Posterior vena cava (tissue), 2 donors: Measurements from ENCODE around the gene GRIP1. TPM values are rescaled to one million over a fixed set of nuclear protein-coding genes. Genes with fewer than 3 reads are reported as not detected.
"Not testable (repeated sequence)": the region's sequence is repeated elsewhere in the genome, so short reads cannot be mapped to it uniquely, and the experiment has no call there.

ENCODE experiments used
- DNase-seq: peaks from one replicate; pipeline ENCODE4 v3.0.0-alpha.2; 2020; ENCODE audit warnings: low spot score
- intact Hi-C, 2 donors: fragments of 100-400 bp; cut with DNase I; formaldehyde crosslinking; loops; one replicate each; pipeline versions ENCODE4 v1.14.1 to v1.14.2; 2022 to 2023
- total RNA-seq, 2 donors: library from RNA; stranded (reverse); fragmentation: NEBNext Ultra II Directional; extraction: Animal tissue kit (Norgen Biotek cat#: 25700); gene quantifications; one replicate each; pipeline ENCODE4 v1.2.1, GENCODE V29; 2021
- donor health status: DM: yes; HTN: yes; CAD: no.
- donor health status: DM: yes; HTN: yes; CAD: no.

The GRIP1 gene
- total RNA-seq, 2 donors from 2014 or later = 6.8 to 12.5 TPM

- intact Hi-C loops = no loop called here
- no peak for DNase-seq
These were observed 123.8 kb downstream of the GRIP1 start for GRCh38 chr12:66555113-66555512.

DNA sequence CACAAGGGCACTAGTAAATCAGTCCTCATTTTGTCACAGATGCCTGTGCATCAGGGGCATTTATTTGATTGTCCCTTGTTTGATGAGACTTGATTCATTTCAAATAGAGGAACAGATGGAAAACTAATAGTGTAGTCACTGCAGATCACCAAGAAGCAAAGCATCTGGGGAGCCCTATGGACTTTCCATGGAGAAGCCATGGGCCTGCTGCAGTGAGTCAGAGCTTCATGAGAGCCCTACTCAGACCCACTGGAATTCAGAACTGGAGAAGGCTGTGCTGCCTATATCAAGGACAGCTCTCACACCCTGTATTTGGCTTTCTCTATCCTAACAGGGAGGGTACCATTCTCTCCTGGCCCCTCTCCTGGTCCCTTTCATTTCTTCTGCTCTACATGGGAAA is 126.2 kb downstream of the GRIP1 start:
- intact Hi-C loops = no loop called here
- DNase-seq = no peak

- DNase-seq = no peak
- intact Hi-C loops = no loop called here
These were observed 128.2 kb downstream of the GRIP1 start for GRCh38 chr12:66550626-66551025.

GRCh38 chr12:66549050-66549389 is 129.9 kb downstream of the GRIP1 start:
- no peak for DNase-seq
- intact Hi-C loops = no loop called here

DNA sequence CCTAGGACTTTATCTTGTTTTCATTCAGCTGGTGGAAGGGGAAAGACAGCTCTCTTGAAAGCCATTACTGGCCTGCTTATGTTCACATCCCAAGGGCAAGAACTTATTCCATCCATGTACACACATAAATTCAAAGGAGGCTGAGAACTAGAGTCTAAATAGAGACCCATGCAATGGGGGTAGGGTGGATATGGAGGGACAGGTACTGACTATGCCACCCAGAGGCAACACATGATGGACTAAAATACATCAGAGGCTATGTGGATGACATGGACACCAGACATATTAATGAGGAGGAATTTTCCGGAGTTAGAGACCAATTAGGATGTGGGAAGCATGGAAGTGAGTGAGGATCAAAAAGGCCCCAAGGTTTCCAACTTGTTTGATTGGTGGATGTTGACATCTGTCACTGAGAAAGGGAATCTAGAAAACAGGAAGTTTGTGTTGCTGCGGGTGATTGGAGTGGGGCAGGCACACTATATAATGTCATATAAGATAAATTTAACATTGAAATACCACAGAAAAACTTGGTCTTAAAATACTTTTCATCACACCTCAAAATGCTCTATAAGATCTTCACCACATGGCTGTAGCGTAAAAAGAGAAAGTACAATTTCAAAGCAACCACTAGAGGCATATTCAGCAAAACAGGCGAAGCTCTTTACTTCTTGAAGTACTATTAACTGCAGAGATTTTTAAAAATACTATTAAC is 130.4 kb downstream of the GRIP1 start:
- intact Hi-C loops = no loop called here
- DNase-seq = no peak

- intact Hi-C loops = no loop called here
- no peak for DNase-seq
These were observed 137.4 kb downstream of the GRIP1 start for GRCh38 chr12:66541426-66541825.

- intact Hi-C loops = no loop called here
- no peak for DNase-seq
These were observed 139.4 kb downstream of the GRIP1 start for GRCh38 chr12:66539431-66539830.

GRCh38 chr12:66538970-66539369 is 139.9 kb downstream of the GRIP1 start:
- intact Hi-C loops = no loop called here
- DNase-seq = no peak

- intact Hi-C loops = no loop called here
- no peak for DNase-seq
These were observed 141.0 kb downstream of the GRIP1 start for GRCh38 chr12:66537876-66538275.

DNA sequence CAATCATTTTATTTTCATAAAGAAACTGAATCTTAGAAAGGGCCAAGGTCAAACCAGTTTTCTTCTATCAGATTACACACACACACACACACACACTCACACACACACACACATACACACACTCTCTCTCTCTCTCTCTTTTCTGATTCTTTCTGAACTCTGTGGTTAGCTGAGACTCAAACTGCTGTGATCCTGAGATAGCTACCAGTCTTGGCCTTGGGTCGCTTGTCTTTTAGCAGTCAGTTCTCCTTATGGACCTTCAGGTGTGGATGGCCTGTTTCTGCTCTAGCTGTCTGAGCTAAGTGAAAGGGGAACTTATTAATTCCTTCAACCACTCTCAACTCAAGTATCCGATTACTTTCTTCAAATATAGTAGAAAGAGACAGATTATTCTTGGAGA is 145.1 kb downstream of the GRIP1 start:
- DNase-seq = no peak
- intact Hi-C loops = no loop called here

GRCh38 chr12:66531766-66532165 is 147.1 kb downstream of the GRIP1 start:
- intact Hi-C loops = no loop called here
- no peak for DNase-seq

DNA sequence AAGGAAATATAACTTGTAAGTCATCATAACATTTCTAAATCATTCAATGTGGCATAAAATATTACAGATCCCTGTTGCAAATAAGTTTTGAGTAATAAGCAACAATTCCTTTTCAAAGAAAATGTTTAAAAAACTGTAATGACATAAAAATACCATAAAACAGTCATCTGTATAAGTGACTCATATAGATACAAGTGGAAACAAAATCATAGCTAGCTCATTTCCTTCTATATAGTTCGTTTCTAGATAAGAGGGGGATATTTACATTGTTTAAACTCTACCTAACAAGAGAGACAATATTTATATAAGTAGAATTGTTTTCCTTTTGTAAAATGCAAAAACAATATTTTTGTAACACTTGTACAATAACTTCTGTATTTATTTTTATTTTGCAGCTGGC is 148.9 kb downstream of the GRIP1 start:
- intact Hi-C loops = no loop called here
- DNase-seq = no peak

DNA sequence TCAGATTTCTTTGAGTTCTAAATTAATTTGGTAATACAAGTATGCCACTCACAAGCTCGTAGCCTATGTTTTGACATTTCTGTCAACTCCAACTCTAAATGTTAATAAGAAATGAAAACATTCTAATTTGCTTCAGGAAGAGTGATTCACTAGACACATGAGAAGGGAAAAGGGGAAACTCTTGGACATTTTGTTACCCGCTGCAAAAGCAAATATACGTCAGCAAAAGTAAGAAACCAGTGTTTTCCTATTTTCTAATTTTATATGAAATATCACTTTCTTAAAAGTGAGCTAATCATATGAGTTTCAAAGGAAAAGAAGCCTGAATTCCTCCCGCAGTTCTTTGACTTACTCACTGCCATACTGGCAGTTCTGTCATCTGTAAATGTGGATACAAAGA is 162.3 kb downstream of the GRIP1 start:
- no peak for DNase-seq

GRCh38 chr12:66516133-66516532 is 162.7 kb downstream of the GRIP1 start:
- DNase-seq = no peak
- intact Hi-C loops = no loop called here

More for the DNA sequence above, 162.3 kb downstream of the GRIP1 start:
- intact Hi-C loops = no loop called here

GRCh38 chr12:66514581-66514980 is 164.3 kb downstream of the GRIP1 start:
- no peak for DNase-seq
- intact Hi-C loops = no loop called here

GRCh38 chr12:66508025-66508424 is 170.9 kb downstream of the GRIP1 start:
- intact Hi-C loops = no loop called here
- DNase-seq = no peak

DNA sequence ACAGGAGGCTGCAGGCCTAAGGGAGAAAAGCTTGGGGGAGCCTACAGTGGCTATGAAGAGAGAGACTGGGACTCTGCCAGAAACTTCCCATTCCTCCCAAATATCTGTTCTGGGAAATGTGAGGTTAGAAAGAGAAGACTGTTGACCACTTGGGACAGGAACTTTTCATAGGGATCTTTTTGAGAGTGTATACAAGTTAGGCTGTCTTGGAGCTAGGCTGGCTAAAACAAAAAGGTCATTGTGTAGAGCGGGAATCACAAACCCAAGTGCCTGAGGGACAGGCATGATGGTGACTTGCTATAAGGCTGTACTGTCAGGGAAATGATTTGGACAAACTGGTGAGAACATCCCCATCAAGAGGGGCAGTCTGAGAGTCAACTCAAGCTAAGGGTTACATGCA is 175.1 kb downstream of the GRIP1 start:
- intact Hi-C loops = no loop called here
- no peak for DNase-seq

GRCh38 chr12:66502911-66503310 is 176.0 kb downstream of the GRIP1 start:
- intact Hi-C loops = no loop called here

GRCh38 chr12:66500841-66501240 is 178.0 kb downstream of the GRIP1 start:
- no peak for DNase-seq
- intact Hi-C loops = no loop called here

More at GRCh38 chr12:66502911-66503310, 176.0 kb downstream of the GRIP1 start:
- DNase-seq = no peak

DNA sequence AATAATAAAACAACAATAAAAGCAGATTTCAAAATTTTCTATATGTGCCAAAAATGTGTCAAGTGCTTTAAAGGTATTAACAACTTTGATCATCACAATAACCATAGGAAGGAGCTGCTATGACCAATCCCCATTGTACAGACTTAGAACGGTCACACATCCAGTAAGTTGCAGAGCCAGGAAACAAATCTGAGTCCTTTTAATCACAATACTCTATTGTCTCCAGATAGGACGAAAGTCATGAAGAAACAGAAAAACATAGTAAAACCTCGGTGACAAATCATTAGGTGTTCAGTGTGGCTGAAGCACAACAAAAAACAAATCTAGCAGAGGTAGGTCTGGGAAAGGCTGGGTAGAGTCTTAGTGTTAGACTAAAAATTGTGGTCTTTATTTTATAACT is 178.8 kb downstream of the GRIP1 start:
- intact Hi-C loops = no loop called here
- no peak for DNase-seq

DNA sequence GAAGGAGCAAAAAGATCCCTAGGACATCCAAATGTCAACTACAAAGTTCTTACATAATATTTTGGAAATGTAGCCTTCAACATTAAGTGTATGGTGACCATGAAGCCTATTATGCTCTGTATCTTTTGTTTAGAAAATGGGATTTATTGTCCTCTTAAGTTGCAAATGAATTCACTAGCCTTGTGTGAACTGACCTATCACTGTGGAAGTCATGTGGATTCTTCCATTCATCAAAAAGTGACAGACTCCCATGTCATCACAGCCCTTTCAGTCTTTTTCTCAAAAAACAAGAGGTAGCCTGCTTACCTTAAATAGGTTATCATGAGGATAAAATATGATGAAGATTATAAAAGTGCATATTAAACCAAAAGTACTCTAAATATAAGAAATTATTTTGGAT is 179.9 kb downstream of the GRIP1 start:
- intact Hi-C loops = no loop called here
- no peak for DNase-seq

- DNase-seq, intact Hi-C loops: not testable (repeated sequence)
These were observed 180.8 kb downstream of the GRIP1 start for GRCh38 chr12:66498059-66498458.
